Neuronal stem cell (in vitro differentiated cells): ENCODE results near the gene TFF3.

ENCODE experiments used
- DNase-seq: peaks from one replicate; pipeline ENCODE4 v3.0.0-alpha.2; 2013; ENCODE audit warnings: low spot score
- H2AFZ ChIP-seq: one replicate; pipeline ENCODE4 v1.6.1; 2013; ENCODE audit warnings: mild to moderate bottlenecking, low read length, inconsistent platforms
- H2AK5ac ChIP-seq: 2 replicates; pipeline ENCODE4 v1.6.1; 2013; ENCODE audit warnings: low read depth, mild to moderate bottlenecking, inconsistent platforms, low read length, moderate library complexity, mixed read lengths
- H2BK120ac ChIP-seq: 2 replicates; pipeline ENCODE4 v1.6.1; 2013; ENCODE audit warnings: low read depth, mild to moderate bottlenecking, inconsistent platforms, low read length, moderate library complexity, mixed read lengths
- H2BK12ac ChIP-seq: one replicate; pipeline ENCODE4 v1.6.1; 2013; ENCODE audit warnings: low read length, inconsistent platforms
- H2BK15ac ChIP-seq: 2 replicates; pipeline ENCODE4 v1.6.1; 2013; ENCODE audit warnings: mild to moderate bottlenecking, low read length, inconsistent platforms, mixed read lengths
- H2BK5ac ChIP-seq: one replicate; pipeline ENCODE4 v1.6.1; 2013; ENCODE audit warnings: inconsistent platforms, mild to moderate bottlenecking, low read length, moderate library complexity
- H3K14ac ChIP-seq: one replicate; pipeline ENCODE4 v1.6.1; 2013; ENCODE audit warnings: low read length, inconsistent platforms
- H3K18ac ChIP-seq: 2 replicates; pipeline ENCODE4 v1.6.1; 2013; ENCODE audit warnings: low read length, inconsistent platforms
- H3K23ac ChIP-seq: 2 replicates; pipeline ENCODE4 v1.6.1; 2013; ENCODE audit warnings: low read depth, mild to moderate bottlenecking, mixed read lengths, low read length, inconsistent platforms; ENCODE audit not compliant: poor library complexity
- H3K27ac ChIP-seq: replicated peaks from 3 replicates; pipeline ENCODE4 v1.5.1; 2013; ENCODE audit warnings: low read length, inconsistent platforms
- H3K27me3 ChIP-seq, 3 experiments: 2 replicates each; pipeline ENCODE4 v1.6.1; 2013; ENCODE audit warnings: low read length in 3 of 3, mild to moderate bottlenecking in 2 of 3, inconsistent platforms in 1 of 3, low read depth in 1 of 3, mixed read lengths in 1 of 3, moderate library complexity in 1 of 3; ENCODE audit not compliant: control insufficient read depth in 3 of 3, insufficient read depth in 3 of 3
- H3K36me3 ChIP-seq, 2 donors: replicated peaks in 1 of 2; 2 replicates each; pipeline ENCODE4 v1.6.1; 2013; ENCODE audit warnings: low read length in 2 of 2; ENCODE audit not compliant: control insufficient read depth in 2 of 2, insufficient read depth in 2 of 2
- H3K4ac ChIP-seq: 2 replicates; pipeline ENCODE4 v1.6.1; 2013; ENCODE audit warnings: inconsistent platforms, mild to moderate bottlenecking, low read length, moderate library complexity
- H3K4me1 ChIP-seq, 2 donors: 1 replicate in 1 of 2; 2 replicates in 1 of 2; pipeline ENCODE4 v1.6.1; 2013; ENCODE audit warnings: low read length in 2 of 2, low read depth in 1 of 2; ENCODE audit not compliant: control insufficient read depth in 2 of 2, insufficient read depth in 1 of 2
- H3K4me2 ChIP-seq: one replicate; pipeline ENCODE4 v1.6.1; 2013; ENCODE audit warnings: mild to moderate bottlenecking, low read length, inconsistent platforms; ENCODE audit not compliant: insufficient read depth, poor library complexity, severe bottlenecking
- H3K4me3 ChIP-seq, 2 donors: 2 replicates each; pipeline ENCODE4 v1.5.1; 2013; ENCODE audit warnings: low read length in 2 of 2, mild to moderate bottlenecking in 2 of 2, inconsistent platforms in 1 of 2, moderate library complexity in 1 of 2
- H3K79me1 ChIP-seq: one replicate; pipeline ENCODE4 v1.6.1; 2013; ENCODE audit warnings: low read depth, mild to moderate bottlenecking, inconsistent platforms, low read length, moderate library complexity
- H3K9ac ChIP-seq: one replicate; pipeline ENCODE4 v1.6.1; 2013; ENCODE audit warnings: mild to moderate bottlenecking, low read depth, low read length, inconsistent platforms; ENCODE audit not compliant: poor library complexity
- H3K9me3 ChIP-seq, 2 donors: replicated peaks in 1 of 2; 2 replicates each; pipeline versions ENCODE3 to v1.6.1; 2013; ENCODE audit warnings: low read length in 2 of 2, mild to moderate bottlenecking in 2 of 2, inconsistent platforms in 1 of 2, low read depth in 1 of 2, mixed read lengths in 1 of 2, moderate library complexity in 1 of 2; ENCODE audit not compliant: control insufficient read depth in 2 of 2, insufficient read depth in 1 of 2
- H4K8ac ChIP-seq: one replicate; pipeline ENCODE4 v1.6.1; 2013; ENCODE audit warnings: low read depth, mild to moderate bottlenecking, inconsistent platforms, low read length, moderate library complexity
- H4K91ac ChIP-seq: one replicate; pipeline ENCODE4 v1.6.1; 2013; ENCODE audit warnings: low read length, low read depth, mild to moderate bottlenecking, inconsistent platforms; ENCODE audit not compliant: poor library complexity
- WGBS, 2 donors: extraction: QIAGEN DNeasy Blood & Tissue Kit; methylation state at CpG; one replicate each; pipeline ENCODE4 v1.1.7; 2013; ENCODE audit warnings: missing lambda C conversion rate in 2 of 2, mixed read lengths in 1 of 2; ENCODE audit not compliant: insufficient read length in 2 of 2, insufficient replicate concordance in 1 of 2; ENCODE audit errors: extremely low coverage in 2 of 2; 5-methylcytosine and 5-hydroxymethylcytosine counted together

TFF3 gene

GRCh38 chr21:42297377-42297776, 17.8 kb downstream of the TFF3 start:
- no peak overlapping the region for H3K4ac ChIP-seq
- no peak overlapping the region for H2BK12ac ChIP-seq
- H3K4me2 ChIP-seq = no peak overlapping the region
- WGBS, 2 donors = no CpG with 5 or more reads among the region's 9 CpGs
- H3K27ac ChIP-seq = no peak overlapping the region
- H2AK5ac ChIP-seq = no peak overlapping the region
- no peak overlapping the region for H2AFZ ChIP-seq
- H4K91ac ChIP-seq = no peak overlapping the region
- H3K79me1 ChIP-seq = no peaks in the 10 kb centered on the region
- H3K18ac ChIP-seq = no peak overlapping the region
- H3K4me1 ChIP-seq = peaks cover 0 to 11% of the 10 kb centered on the region in 2 donors
- H3K27me3 ChIP-seq = peaks cover 0 to 4% (median 2%) of the 10 kb centered on the region in 3 experiments
- H3K23ac ChIP-seq = no peak overlapping the region
- H3K9me3 ChIP-seq = peaks cover 0 to 4% of the 10 kb centered on the region in 2 donors
- DNase-seq = no peak
- peaks cover 0 to 2% of the 10 kb centered on the region in 2 donors for H3K36me3 ChIP-seq
- H3K4me3 ChIP-seq = no peak overlapping the region
- no peak overlapping the region for H2BK15ac ChIP-seq
- H2BK120ac ChIP-seq = no peak overlapping the region
- H2BK5ac ChIP-seq = no peak overlapping the region
- H3K14ac ChIP-seq = no peak overlapping the region
- no peak overlapping the region for H3K9ac ChIP-seq
- no peak overlapping the region for H4K8ac ChIP-seq

GRCh38 chr21:42296501-42296900, 18.7 kb downstream of the TFF3 start:
- no peak overlapping the region for H3K9ac ChIP-seq
- H4K8ac ChIP-seq = no peak overlapping the region
- H3K23ac ChIP-seq = no peak overlapping the region
- H3K79me1 ChIP-seq = no peaks in the 10 kb centered on the region
- H3K9me3 ChIP-seq = peaks cover 0 to 5% of the 10 kb centered on the region in 2 donors
- H3K4me1 ChIP-seq = peaks cover 0 to 7% of the 10 kb centered on the region in 2 donors
- DNase-seq = no peak
- no CpG with 5 or more reads among the region's 7 CpGs for WGBS, 2 donors
- no peak overlapping the region for H2AFZ ChIP-seq
- no peak overlapping the region for H4K91ac ChIP-seq
- H2AK5ac ChIP-seq = no peak overlapping the region
- H2BK120ac ChIP-seq = no peak overlapping the region
- no peak overlapping the region for H2BK15ac ChIP-seq
- H3K4me2 ChIP-seq = no peak overlapping the region
- no peak overlapping the region for H3K18ac ChIP-seq
- H3K36me3 ChIP-seq = peaks cover 0 to 2% of the 10 kb centered on the region in 2 donors
- no peak overlapping the region for H2BK5ac ChIP-seq
- H3K27me3 ChIP-seq = peaks cover 0 to 4% (median 0%) of the 10 kb centered on the region in 3 experiments
- no peak overlapping the region for H3K27ac ChIP-seq
- no peak overlapping the region for H2BK12ac ChIP-seq
- no peak overlapping the region for H3K14ac ChIP-seq
- no peak overlapping the region for H3K4ac ChIP-seq
- H3K4me3 ChIP-seq = no peak overlapping the region

- Histone ChIP-seq H3K4me2 (no peak overlapping the region), H2BK15ac (no peak overlapping the region), H3K9ac (no peak overlapping the region), H2BK12ac (no peak overlapping the region), H2AFZ (no peak overlapping the region), H2BK120ac (no peak overlapping the region), H3K4ac (no peak overlapping the region), H3K27ac (no peak overlapping the region), H3K18ac (no peak overlapping the region), H3K23ac (no peak overlapping the region), H3K36me3 (peaks cover 0 to 2% of the 10 kb centered on the region in 2 donors), H3K4me1 (peaks cover 0 to 7% of the 10 kb centered on the region in 2 donors), H2BK5ac (no peak overlapping the region), H3K27me3 (peaks cover 0 to 4% (median 0%) of the 10 kb centered on the region in 3 experiments), H3K79me1 (no peaks in the 10 kb centered on the region), H4K91ac (no peak overlapping the region), H3K9me3 (peaks cover 0 to 5% of the 10 kb centered on the region in 2 donors), H3K4me3 (no peak overlapping the region), H2AK5ac (no peak overlapping the region), H4K8ac (no peak overlapping the region), H3K14ac (no peak overlapping the region)
- no CpG with 5 or more reads among the region's 15 CpGs for WGBS, 2 donors
- DNase-seq = no peak
These were observed 19.4 kb downstream of the TFF3 start for GRCh38 chr21:42295845-42296244.

GRCh38 chr21:42294273-42294880, 20.8 kb downstream of the TFF3 start:
- Histone ChIP-seq H3K4me2 (no peak overlapping the region), H3K4me3 (no peak overlapping the region), H2BK5ac (no peak overlapping the region), H3K4me1 (peaks cover 0 to 7% of the 10 kb centered on the region in 2 donors), H2AK5ac (peak overlapping the region; percentile 43), H3K79me1 (no peaks in the 10 kb centered on the region), H4K8ac (no peak overlapping the region), H2BK15ac (no peak overlapping the region), H4K91ac (peak overlapping the region; percentile 75), H3K23ac (peak overlapping the region; percentile 19), H2BK120ac (no peak overlapping the region), H2AFZ (no peak overlapping the region), H3K4ac (no peak overlapping the region), H3K14ac (no peak overlapping the region), H3K27me3 (peaks cover 0 to 4% (median 0%) of the 10 kb centered on the region in 3 experiments), H2BK12ac (no peak overlapping the region), H3K27ac (no peak overlapping the region), H3K36me3 (peaks cover 0 to 2% of the 10 kb centered on the region in 2 donors), H3K9ac (no peak overlapping the region), H3K18ac (peak overlapping the region; percentile 65), H3K9me3 (peaks cover 0 to 6% of the 10 kb centered on the region in 2 donors)
- WGBS, 2 donors = no CpG with 5 or more reads among the region's 22 CpGs
- DNase-seq = no peak
